IMR-90 (cell line): ENCODE data around the gene SYNGR2. TPM values are rescaled to one million over a fixed set of nuclear protein-coding genes. Genes with fewer than 3 reads are reported as not detected.

Experiments used
- CEBPB ChIP-seq: IDR thresholded peaks from 2 replicates; pipeline ENCODE4 v1.6.1; 2012; ENCODE audit warnings: low read depth, low read length, improper control_type of control experiment
- CTCF ChIP-seq: conservative IDR thresholded peaks from 2 replicates; pipeline ENCODE4 v1.5.1; 2012; ENCODE audit warnings: mild to moderate bottlenecking, low read depth, low read length, improper control_type of control experiment
- RCOR1 ChIP-seq: IDR thresholded peaks from 2 replicates; pipeline ENCODE4 v1.6.1; 2012; ENCODE audit warnings: mild to moderate bottlenecking, low read length, improper control_type of control experiment; ENCODE audit not compliant: insufficient replicate concordance
- polyA plus RNA-seq, 3 experiments: library from polyadenylated mRNA; depleted of rRNA; stranded (reverse); fragments of >200 nt; gene quantifications; 2 replicates each; pipeline ENCODE4 v1.2.3, GENCODE V29; 2012; ENCODE audit warnings: low replicate concordance in 1 of 3
- total RNA-seq: library from RNA; depleted of rRNA; stranded (reverse); fragments of >200 nt; gene quantifications from 2 replicates; pipeline ENCODE4 v1.2.3, GENCODE V29; 2012

SYNGR2 gene
- total and polyA plus RNA-seq, 2 of the 4 experiments (the other 2 are of a cell fraction): 11.1 to 63.1 TPM

GRCh38 chr17:78168903-78169793 is 767 bp downstream of the SYNGR2 start (continued):
- no peak for TF ChIP-seq CTCF
- TF ChIP-seq RCOR1: no peak
- TF ChIP-seq CEBPB: no peak
